ENCODE measurements around the gene COP1. TPM values are rescaled to one million over a fixed set of nuclear protein-coding genes. Genes with fewer than 3 reads are reported as not detected.

Gene COP1
- total RNA-seq, 4 donors from 2014 or later: 84.6 to 125 (median 106) TPM

GRCh38 chr1:175900171-175900570 lies 306.9 kb downstream of the COP1 start:
- DNase-seq: no peak
- no peak for TF ChIP-seq CTCF (IDR thresholded peaks at IDR 0.05)
- no peak for TF ChIP-seq POLR2A (IDR thresholded peaks at IDR 0.05)
- no peak overlapping the region for H3K27ac ChIP-seq
- H3K4me1 ChIP-seq: no peaks in the 10 kb centered on the region
- H3K36me3 ChIP-seq: no peaks in the 10 kb centered on the region
- no peaks in the 10 kb centered on the region for H3K27me3 ChIP-seq
- H3K4me3 ChIP-seq: no peak overlapping the region
- no peaks in the 10 kb centered on the region for H3K9me3 ChIP-seq

GRCh38 chr1:175895966-175896365 lies 311.1 kb downstream of the COP1 start:
- H3K36me3 ChIP-seq: no peaks in the 10 kb centered on the region
- no peak for DNase-seq
- H3K4me3 ChIP-seq: no peak overlapping the region
- TF ChIP-seq CTCF (IDR thresholded peaks at IDR 0.05): no peak
- TF ChIP-seq POLR2A (IDR thresholded peaks at IDR 0.05): no peak
- no peak overlapping the region for H3K27ac ChIP-seq
- no peaks in the 10 kb centered on the region for H3K4me1 ChIP-seq
- H3K9me3 ChIP-seq: no peaks in the 10 kb centered on the region
- H3K27me3 ChIP-seq: no peaks in the 10 kb centered on the region

Small RNA genes within 50 kb of the gene (small RNA-seq; reads per million reads assigned to genes)
- 0 reads per million in 2 donors for gene RF00066
- 0 reads per million in 2 donors for gene RNU2-12P
- gene RPS29P5: 0 reads per million in 2 donors
- gene SCARNA3: 11.3 to 15.2 reads per million in 2 donors
